Esophagus squamous epithelium (tissue), 5 donors: ENCODE data around the gene KRTAP10-4. TPM values are rescaled to one million over a fixed set of nuclear protein-coding genes. Genes with fewer than 3 reads are reported as not detected.
"Not testable (repeated sequence)": the region's sequence is repeated elsewhere in the genome, so short reads cannot be mapped to it uniquely, and the experiment has no call there.

Experiments
- DNase-seq: peaks from one replicate; lab custom pipeline; 2025; lab: John Stamatoyannopoulos, UW
- H3K27ac ChIP-seq, 4 donors: fragments of 200-600 bp; sonication (generic); one replicate each; pipeline ENCODE4 v1.5.1; 2016 to 2019; ENCODE audit warnings: mild to moderate bottlenecking in 1 of 4
- H3K27me3 ChIP-seq, 4 donors: fragments of 200-600 bp; sonication (generic); 1 replicate in 3 of 4; 2 replicates in 1 of 4; pipeline versions ENCODE4 v1.5.1 to v1.6.0; 2017 to 2021; ENCODE audit warnings: antibody characterized with exemption in 1 of 4
- H3K36me3 ChIP-seq, 3 donors: fragments of 200-600 bp; sonication (generic); one replicate each; pipeline ENCODE4 v1.5.1; 2016 to 2019
- H3K4me1 ChIP-seq, 3 donors: fragments of 200-600 bp; sonication (generic); one replicate each; pipeline ENCODE4 v1.5.1; 2017 to 2019
- H3K4me3 ChIP-seq, 4 donors: fragments of 200-600 bp; sonication (generic); 1 replicate in 3 of 4; 2 replicates in 1 of 4; pipeline ENCODE4 v1.5.1; 2016 to 2019; ENCODE audit warnings: mild to moderate bottlenecking in 2 of 4, moderate library complexity in 1 of 4
- H3K9me3 ChIP-seq, 3 donors: fragments of 200-600 bp; sonication (generic); one replicate each; pipeline ENCODE4 v1.5.1; 2016 to 2019
- CTCF ChIP-seq, 6 experiments: fragments of 450-650 bp in 4 of 6; fragments of 200-600 bp in 2 of 6; sonication (generic) in 2 of 6; IDR thresholded peaks; one replicate each; pipeline ENCODE4 v1.5.1; 2016 to 2019; ENCODE audit warnings: antibody characterized with exemption in 6 of 6, mild to moderate bottlenecking in 4 of 6, moderate library complexity in 4 of 6
- POLR2A ChIP-seq, 4 donors: fragments of 450-650 bp; IDR thresholded peaks; one replicate each; pipeline ENCODE4 v1.6.1; 2017; ENCODE audit warnings: antibody characterized with exemption in 4 of 4, mild to moderate bottlenecking in 4 of 4, moderate library complexity in 3 of 4
- WGBS, 2 donors: methylation state at CpG; one replicate each; pipeline ENCODE4 v1.1.5; 2018; 5-methylcytosine and 5-hydroxymethylcytosine counted together
- intact Hi-C: fragments of 100-400 bp; cut with DNase I; formaldehyde crosslinking; loops from one replicate; pipeline ENCODE4 v1.15.0; 2022
- total RNA-seq, 4 donors: library from RNA; depleted of rRNA; stranded (reverse); fragments of >200 nt; gene quantifications; one replicate each; pipeline ENCODE4 v1.1.0, GENCODE V29; 2016
- donor health status: DM: yes; HTN: yes; CAD: no.

Gene KRTAP10-4
- total RNA-seq, 4 donors from 2014 or later, result not detected

DNA sequence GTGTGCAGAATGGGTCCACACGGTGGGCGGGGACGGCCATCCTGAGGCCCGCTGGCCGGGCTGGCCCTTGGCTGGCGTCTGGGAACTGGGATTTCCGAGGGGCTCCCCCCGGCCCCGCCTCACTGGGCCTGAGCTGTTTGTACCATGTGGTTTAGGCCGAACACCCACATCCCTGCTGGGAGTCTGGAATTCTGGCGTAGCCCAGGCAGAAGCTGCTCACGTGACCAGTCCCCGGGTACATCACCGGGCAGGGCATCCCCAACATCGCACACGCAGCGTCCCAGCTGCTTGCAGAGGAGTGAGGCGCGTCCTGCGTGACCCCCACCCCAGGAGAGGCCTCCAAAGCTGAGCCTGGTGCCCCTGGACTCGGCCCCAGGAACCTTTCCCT, 28.9 kb downstream of the KRTAP10-4 start:
- intact Hi-C loops, result no loop called here
- H3K4me3 ChIP-seq, result no peak overlapping the region

GRCh38 chr21:44603109-44603875, 29.8 kb downstream of the KRTAP10-4 start:
- H3K27me3 ChIP-seq, result peaks cover 0 to 68% (median 0%) of the 10 kb centered on the region in 4 donors
- WGBS, 2 donors, result 20 to 38% methylated on average over 4 to 9 of the region's 17 CpGs
- intact Hi-C loops, result no loop called here
- no peak overlapping the region for H3K27ac ChIP-seq
- no peaks in the 10 kb centered on the region for H3K36me3 ChIP-seq
- TF ChIP-seq POLR2A (IDR thresholded peaks at IDR 0.05), result no peak
- no peak for TF ChIP-seq CTCF (IDR thresholded peaks at IDR 0.05)
- H3K9me3 ChIP-seq, result no peaks in the 10 kb centered on the region
- no peak overlapping the region for H3K4me3 ChIP-seq
- no peak for DNase-seq
- no peaks in the 10 kb centered on the region for H3K4me1 ChIP-seq

More for the DNA sequence above, 28.9 kb downstream of the KRTAP10-4 start:
- WGBS, 2 donors, result no CpG with 5 or more reads among the region's 21 CpGs
- H3K4me1 ChIP-seq, result no peaks in the 10 kb centered on the region
- no peak for DNase-seq
- TF ChIP-seq CTCF (IDR thresholded peaks at IDR 0.05) (no peak), POLR2A (IDR thresholded peaks at IDR 0.05) (no peak)
- no peak overlapping the region for H3K27ac ChIP-seq
- H3K36me3 ChIP-seq, result no peaks in the 10 kb centered on the region
- H3K27me3 ChIP-seq, result peaks cover 0 to 71% (median 0%) of the 10 kb centered on the region in 4 donors
- H3K9me3 ChIP-seq, result no peaks in the 10 kb centered on the region

- Histone ChIP-seq H3K27ac (no peak overlapping the region), H3K4me3 (no peak overlapping the region), H3K4me1 (no peaks in the 10 kb centered on the region), H3K9me3 (no peaks in the 10 kb centered on the region), H3K27me3 (peaks cover 0 to 63% (median 0%) of the 10 kb centered on the region in 4 donors), H3K36me3 (no peaks in the 10 kb centered on the region)
- intact Hi-C loops, result no loop called here
- DNase-seq, result no peak
- WGBS, 2 donors, result 73 to 81% methylated on average over 6 to 7 of the region's 8 CpGs
- TF ChIP-seq POLR2A (IDR thresholded peaks at IDR 0.05), result no peak
- no peak for TF ChIP-seq CTCF (IDR thresholded peaks at IDR 0.05)
Observed at GRCh38 chr21:44603911-44604310, 30.4 kb downstream of the KRTAP10-4 start.

GRCh38 chr21:44606495-44606894, 33.0 kb downstream of the KRTAP10-4 start:
- intact Hi-C loops, result no loop called here
- DNase-seq, result no peak
- no peak for TF ChIP-seq CTCF (IDR thresholded peaks at IDR 0.05)
- H3K27ac ChIP-seq, result no peak overlapping the region
- no peaks in the 10 kb centered on the region for H3K4me1 ChIP-seq
- no peak overlapping the region for H3K4me3 ChIP-seq
- no peaks in the 10 kb centered on the region for H3K36me3 ChIP-seq
- WGBS, 2 donors, result 72 to 73% methylated on average over 4 of the region's 4 CpGs
- peaks cover 0 to 47% (median 0%) of the 10 kb centered on the region in 4 donors for H3K27me3 ChIP-seq
- peaks cover 0 to 21% (median 0%) of the 10 kb centered on the region in 3 donors for H3K9me3 ChIP-seq

- peaks cover 0 to 21% (median 0%) of the 10 kb centered on the region in 3 donors for H3K9me3 ChIP-seq
- TF ChIP-seq CTCF (IDR thresholded peaks at IDR 0.05) (no peak), POLR2A (IDR thresholded peaks at IDR 0.05) (no peak)
- H3K4me3 ChIP-seq, result no peak overlapping the region
- H3K27me3 ChIP-seq, result peaks cover 0 to 47% (median 0%) of the 10 kb centered on the region in 4 donors
- intact Hi-C loops, result no loop called here
- no peak overlapping the region for H3K27ac ChIP-seq
- H3K36me3 ChIP-seq, result no peaks in the 10 kb centered on the region
- no peaks in the 10 kb centered on the region for H3K4me1 ChIP-seq
- DNase-seq, result no peak
Observed at GRCh38 chr21:44609193-44609592, 35.7 kb downstream of the KRTAP10-4 start.

DNA sequence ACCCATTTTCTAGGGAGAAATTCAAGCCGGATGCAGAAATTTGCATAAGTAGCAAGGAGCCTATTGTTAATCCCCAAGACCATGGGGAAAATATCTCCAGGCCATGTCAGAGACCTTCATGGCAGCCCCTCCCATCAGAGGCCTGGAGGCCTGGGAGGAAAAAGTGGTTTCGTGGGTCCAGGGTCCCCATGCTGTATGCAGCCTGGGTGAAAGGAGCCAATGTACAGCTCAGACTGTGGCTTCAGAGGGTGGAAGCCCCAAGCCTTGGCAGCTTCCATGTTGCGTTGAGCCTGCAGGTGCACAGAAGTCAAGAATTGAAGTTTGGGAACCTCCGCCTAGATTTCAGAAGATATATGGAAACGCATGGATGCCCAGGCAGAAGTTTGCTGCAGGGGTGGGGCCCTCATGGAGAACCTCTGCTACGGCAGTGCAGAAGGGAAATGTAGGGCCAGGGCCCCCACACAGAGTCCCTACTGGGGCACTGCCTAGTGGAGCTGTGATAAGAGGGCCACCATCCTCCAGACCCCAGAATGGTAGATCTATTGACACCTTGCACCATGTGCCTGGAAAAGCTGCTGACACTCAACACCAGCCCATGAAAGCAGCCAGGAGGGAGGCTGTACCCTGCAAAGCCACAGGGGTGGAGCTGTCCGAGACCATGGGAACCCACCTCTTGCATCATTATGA, 36.8 kb downstream of the KRTAP10-4 start:
- peaks cover 0 to 51% (median 0%) of the 10 kb centered on the region in 4 donors for H3K27me3 ChIP-seq
- DNase-seq, H3K36me3 ChIP-seq, intact Hi-C loops, H3K27ac ChIP-seq, H3K4me1 ChIP-seq, H3K4me3 ChIP-seq: not testable (repeated sequence)
- peaks cover 0 to 21% (median 0%) of the 10 kb centered on the region in 3 donors for H3K9me3 ChIP-seq
- WGBS, 2 donors, result 83 to 94% methylated on average over 3 to 5 of the region's 7 CpGs
